GM12878 (cell line): ENCODE measurements around the gene CENPW. TPM values are rescaled to one million over a fixed set of nuclear protein-coding genes. Genes with fewer than 3 reads are reported as not detected.

Experiments used
- BCL3 ChIP-seq: IDR thresholded peaks from 2 replicates; pipeline ENCODE4 v1.6.1; 2011; ENCODE audit warnings: borderline replicate concordance, low read depth, mild to moderate bottlenecking, moderate library complexity, low read length; ENCODE audit not compliant: insufficient read depth, poor library complexity, severe bottlenecking
- E2F8 ChIP-seq: fragments of 450-650 bp; IDR thresholded peaks from 2 replicates; pipeline ENCODE4 v1.6.1; 2018; ENCODE audit warnings: mild to moderate bottlenecking, low read depth, moderate library complexity; ENCODE audit not compliant: partially characterized antibody
- EED ChIP-seq: sonication (generic); IDR thresholded peaks from 2 replicates; pipeline ENCODE4 v1.6.1; 2016; ENCODE audit warnings: antibody characterized with exemption, low read depth
- ESRRA ChIP-seq: IDR thresholded peaks from 2 replicates; pipeline ENCODE4 v1.6.1; 2012; ENCODE audit warnings: mild to moderate bottlenecking, low read length, improper control_type of control experiment
- ETV6 ChIP-seq, 2 experiments: fragments of 450-650 bp in 1 of 2; IDR thresholded peaks in 1 of 2; conservative IDR thresholded peaks in 1 of 2; 2 replicates each; pipeline ENCODE4 v1.6.1; 2014; ENCODE audit warnings: antibody characterized with exemption in 1 of 2, borderline replicate concordance in 1 of 2, low read depth in 1 of 2, mild to moderate bottlenecking in 1 of 2, moderate library complexity in 1 of 2
- HDGF ChIP-seq: fragments of 450-650 bp; IDR thresholded peaks from 2 replicates; pipeline ENCODE4 v1.6.1; 2016; ENCODE audit warnings: antibody characterized with exemption
- IKZF1 ChIP-seq: fragments of 450-650 bp; conservative IDR thresholded peaks from 2 replicates; pipeline ENCODE4 v1.6.1; 2017; ENCODE audit warnings: antibody characterized with exemption, mild to moderate bottlenecking
- JUNB ChIP-seq: IDR thresholded peaks from 2 replicates; pipeline ENCODE4 v1.6.1; 2016; ENCODE audit warnings: antibody characterized with exemption, mild to moderate bottlenecking
- MYB ChIP-seq: fragments of 150-350 bp; IDR thresholded peaks from 2 replicates; pipeline ENCODE4 v1.6.1; 2014; ENCODE audit warnings: mild to moderate bottlenecking, low read depth, low read length, borderline replicate concordance
- NFIC ChIP-seq: IDR thresholded peaks from 2 replicates; pipeline ENCODE4 v1.6.1; 2012; ENCODE audit warnings: low read depth, mild to moderate bottlenecking, inconsistent platforms, low read length, moderate library complexity
- NFXL1 ChIP-seq: fragments of 450-650 bp; IDR thresholded peaks from 2 replicates; pipeline ENCODE4 v1.6.1; 2017; ENCODE audit warnings: antibody characterized with exemption, mild to moderate bottlenecking, borderline replicate concordance
- PKNOX1 ChIP-seq: fragments of 450-650 bp; IDR thresholded peaks from 2 replicates; pipeline ENCODE4 v1.6.1; 2016; ENCODE audit warnings: mild to moderate bottlenecking
- PML ChIP-seq: IDR thresholded peaks from 2 replicates; pipeline ENCODE4 v1.6.1; 2012; ENCODE audit warnings: low read length, inconsistent platforms
- PRDM15 ChIP-seq: fragments of 450-650 bp; formaldehyde crosslinking; IDR thresholded peaks from 2 replicates; pipeline ENCODE4 v1.4.0; 2020; ENCODE audit warnings: mild to moderate bottlenecking, moderate library complexity
- RAD51 ChIP-seq: fragments of 450-650 bp; IDR thresholded peaks from 2 replicates; pipeline ENCODE4 v1.6.1; 2016; ENCODE audit warnings: moderate library complexity, mild to moderate bottlenecking, inconsistent platforms
- RB1 ChIP-seq: fragments of 450-650 bp; formaldehyde crosslinking; IDR thresholded peaks from 2 replicates; pipeline ENCODE4 v1.6.1; 2017; ENCODE audit warnings: mild to moderate bottlenecking, borderline replicate concordance
- TBL1XR1 ChIP-seq: IDR thresholded peaks from 2 replicates; pipeline ENCODE4 v1.6.1; 2012; ENCODE audit warnings: low read depth, low read length, improper control_type of control experiment
- USF1 ChIP-seq: IDR thresholded peaks from 2 replicates; pipeline ENCODE4 v1.6.1; 2011; ENCODE audit warnings: borderline replicate concordance, low read depth, mild to moderate bottlenecking, moderate library complexity, mixed read lengths, low read length; ENCODE audit not compliant: insufficient read depth; ENCODE audit errors: extremely low read length
- ZNF622 ChIP-seq: fragments of 450-650 bp; IDR thresholded peaks from 2 replicates; pipeline ENCODE4 v1.6.1; 2017; ENCODE audit warnings: mild to moderate bottlenecking, inconsistent platforms
- ZSCAN29 ChIP-seq: fragments of 450-650 bp; IDR thresholded peaks from 2 replicates; pipeline ENCODE4 v1.6.1; 2017; ENCODE audit warnings: mild to moderate bottlenecking, moderate library complexity
- polyA plus RNA-seq, 11 experiments: library from polyadenylated mRNA; depleted of rRNA in 4 of 11; unstranded in 6 of 11; stranded (reverse) in 5 of 11; fragments of >200 nt; fragmentation: Nextera tagmentation in 4 of 11; fragmentation: Illumina TruSeq in 1 of 11; extraction: Ambion mirVana in 4 of 11; extraction: Trizol in 1 of 11; gene quantifications; 1 replicate in 1 of 11; 2 replicates in 10 of 11; pipeline versions ENCODE4 v1.2.1 to v1.2.3, GENCODE V29; 2011 to 2016; ENCODE audit warnings: inconsistent platforms in 2 of 11, missing spikeins in 2 of 11, low read depth in 1 of 11
- total RNA-seq, 4 experiments: library from RNA; depleted of rRNA in 3 of 4; stranded (reverse); fragments of >200 nt in 3 of 4; fragmentation: Illumina TruSeq in 1 of 4; extraction: Trizol in 1 of 4; gene quantifications; 2 replicates each; pipeline versions ENCODE4 v1.2.1 to v1.2.3, GENCODE V29; 2013 to 2021

CENPW gene
- total and polyA plus RNA-seq, 10 of the 15 experiments (the other 5 are each of a cell fraction or from before 2014, with no cell fraction given): 27.2 to 283 (median 66.8) TPM

GRCh38 chr6:126339796-126340609 lies at the start of gene CENPW (continued):
- TF ChIP-seq NFXL1 (no peak), PML (no peak), PKNOX1 (no peak), ZSCAN29 (no peak), PRDM15 (CRISPR knock-in tag) (no peak), EED (no peak), JUNB (no peak), NFIC (no peak), ZNF622 (no peak), USF1 (no peak), ESRRA (no peak), RAD51 (no peak), MYB (0 out of 2 replicates have a peak, but pooled peaks have one; percentile 57), ETV6 (conservative IDR thresholded peaks at IDR 0.05 in 1 of 2, IDR thresholded peaks at IDR 0.05 in 1 of 2; ENCODE audit: borderline replicate concordance in 1 of 2, low read depth in 1 of 2) (peak in 1 of 2 experiments; percentile 39; a peak in 1 of 4 replicates), TBL1XR1 (no peak), HDGF (no peak), RB1 (no peak), E2F8 (peak; percentile 43), BCL3 (no peak), IKZF1 (peak; percentile 37; the same call in 1 of the 2 replicates)
